HUES64 (cell line): ENCODE results near the gene CRIP1.

ENCODE experiments used
- H3K27ac ChIP-seq: 2 replicates; pipeline ENCODE4 v1.7.0; 2013; ENCODE audit warnings: low read depth, low read length, inconsistent platforms
- H3K27me3 ChIP-seq: 2 replicates; pipeline ENCODE4 v1.6.1; 2013; ENCODE audit warnings: mild to moderate bottlenecking, low read length; ENCODE audit not compliant: insufficient read depth
- H3K36me3 ChIP-seq: 2 replicates; pipeline ENCODE4 v1.6.1; 2013; ENCODE audit warnings: mild to moderate bottlenecking, low read length; ENCODE audit not compliant: insufficient read depth
- H3K4me1 ChIP-seq: 2 replicates; pipeline ENCODE4 v1.6.1; 2013; ENCODE audit warnings: mild to moderate bottlenecking, low read length, moderate library complexity; ENCODE audit not compliant: insufficient read depth
- H3K4me3 ChIP-seq: 2 replicates; pipeline ENCODE4 v1.5.1; 2013; ENCODE audit warnings: mild to moderate bottlenecking, low read length, moderate library complexity
- H3K9ac ChIP-seq: 2 replicates; pipeline ENCODE4 v1.6.1; 2013; ENCODE audit warnings: mild to moderate bottlenecking, low read depth, low read length
- H3K9me3 ChIP-seq: 2 replicates; pipeline ENCODE4 v1.6.1; 2013; ENCODE audit warnings: low read depth, low read length; ENCODE audit not compliant: insufficient read depth
- WGBS: fragments of 150-250, 120-280 bp; methylation state at CpG from one replicate; pipeline ENCODE4 v1.1.7; 2013; ENCODE audit warnings: missing lambda C conversion rate; 5-methylcytosine and 5-hydroxymethylcytosine counted together

CRIP1 gene

GRCh38 chr14:105508601-105509000 is 21.9 kb downstream of the CRIP1 start:
- H3K36me3 ChIP-seq: no peaks in the 10 kb centered on the region

DNA sequence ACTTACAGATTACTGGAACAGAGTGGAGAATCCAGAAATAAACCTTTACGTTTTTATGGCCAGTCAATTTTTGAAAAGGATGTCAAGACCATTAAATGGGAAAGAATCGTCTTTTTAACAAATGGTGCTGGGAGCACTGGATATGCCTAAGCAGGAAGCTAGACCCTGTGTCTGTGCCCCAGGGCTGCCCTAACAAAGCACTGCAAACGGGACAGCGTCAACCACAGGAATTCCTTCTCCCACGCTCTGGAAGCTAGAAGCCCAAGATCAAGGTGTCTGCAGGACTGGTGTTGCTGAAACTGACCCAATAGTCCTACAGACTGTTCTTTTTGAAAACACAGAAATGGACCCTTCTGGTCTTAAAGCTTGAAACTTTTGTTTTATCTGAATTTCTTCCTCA is 30.4 kb downstream of the CRIP1 start:
- WGBS: 63% methylated on average over 5 of the region's 5 CpGs
- Histone ChIP-seq H3K9ac (no peak overlapping the region), H3K36me3 (no peaks in the 10 kb centered on the region), H3K9me3 (peaks cover 12% of the 10 kb centered on the region), H3K27me3 (peaks cover 11% of the 10 kb centered on the region; the same call in 1 of the 2 replicates), H3K27ac (no peak overlapping the region), H3K4me3 (no peak overlapping the region), H3K4me1 (no peaks in the 10 kb centered on the region)

More at GRCh38 chr14:105508601-105509000, 21.9 kb downstream of the CRIP1 start:
- H3K9ac ChIP-seq: no peak overlapping the region
- no peak overlapping the region for H3K27ac ChIP-seq
- peaks cover 5% of the 10 kb centered on the region; the same call in 1 of the 2 replicates for H3K27me3 ChIP-seq
- WGBS: 86% methylated on average over 12 of the region's 12 CpGs
- no peaks in the 10 kb centered on the region for H3K4me1 ChIP-seq
- H3K9me3 ChIP-seq: no peaks in the 10 kb centered on the region
- no peak overlapping the region for H3K4me3 ChIP-seq

DNA sequence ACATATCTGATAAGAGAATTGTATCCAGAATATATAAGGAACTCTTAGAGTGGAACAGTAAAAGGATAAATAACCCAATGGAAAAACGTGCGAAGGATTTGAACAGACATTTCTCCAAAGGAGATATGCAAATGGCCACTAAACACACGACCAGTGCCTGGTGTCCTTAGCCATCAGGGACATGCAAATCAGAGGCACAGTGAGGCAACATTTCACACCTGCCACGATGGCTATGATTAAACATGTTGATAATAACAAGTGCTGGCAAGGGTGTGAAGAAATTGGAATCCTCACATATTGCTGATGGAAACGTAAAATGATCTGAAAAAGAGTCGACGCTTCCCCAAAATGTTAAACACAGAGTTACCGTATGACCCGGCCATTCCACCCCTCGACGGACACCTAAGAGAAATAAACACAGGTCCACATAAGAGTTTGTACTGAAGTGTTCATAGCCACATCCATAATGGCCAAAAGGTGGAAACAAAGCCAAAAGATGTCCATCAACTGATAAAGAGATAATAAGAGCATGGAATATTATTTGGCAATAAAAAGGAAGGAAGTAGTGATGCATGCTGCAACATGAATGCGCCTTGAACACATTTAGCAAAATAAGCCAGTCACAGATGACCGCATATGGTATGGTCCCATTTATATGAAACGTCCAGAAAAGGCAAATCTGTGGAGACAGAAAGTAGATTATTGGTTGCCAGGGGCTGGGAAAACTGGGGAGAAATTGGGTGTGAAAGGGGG is 33.4 kb downstream of the CRIP1 start:
- H3K4me3 ChIP-seq: no peak overlapping the region
- H3K4me1 ChIP-seq: no peaks in the 10 kb centered on the region
- H3K27me3 ChIP-seq: peaks cover 24% of the 10 kb centered on the region
- 74% methylated on average over 14 of the region's 14 CpGs for WGBS
- H3K36me3 ChIP-seq: no peaks in the 10 kb centered on the region
- H3K27ac ChIP-seq: no peak overlapping the region
- H3K9ac ChIP-seq: no peak overlapping the region
- H3K9me3 ChIP-seq: peaks cover 12% of the 10 kb centered on the region

GRCh38 chr14:105525326-105525725 is 38.6 kb downstream of the CRIP1 start:
- no peaks in the 10 kb centered on the region for H3K4me1 ChIP-seq
- peaks cover 54% of the 10 kb centered on the region for H3K27me3 ChIP-seq
- WGBS: 79% methylated on average over 9 of the region's 9 CpGs

DNA sequence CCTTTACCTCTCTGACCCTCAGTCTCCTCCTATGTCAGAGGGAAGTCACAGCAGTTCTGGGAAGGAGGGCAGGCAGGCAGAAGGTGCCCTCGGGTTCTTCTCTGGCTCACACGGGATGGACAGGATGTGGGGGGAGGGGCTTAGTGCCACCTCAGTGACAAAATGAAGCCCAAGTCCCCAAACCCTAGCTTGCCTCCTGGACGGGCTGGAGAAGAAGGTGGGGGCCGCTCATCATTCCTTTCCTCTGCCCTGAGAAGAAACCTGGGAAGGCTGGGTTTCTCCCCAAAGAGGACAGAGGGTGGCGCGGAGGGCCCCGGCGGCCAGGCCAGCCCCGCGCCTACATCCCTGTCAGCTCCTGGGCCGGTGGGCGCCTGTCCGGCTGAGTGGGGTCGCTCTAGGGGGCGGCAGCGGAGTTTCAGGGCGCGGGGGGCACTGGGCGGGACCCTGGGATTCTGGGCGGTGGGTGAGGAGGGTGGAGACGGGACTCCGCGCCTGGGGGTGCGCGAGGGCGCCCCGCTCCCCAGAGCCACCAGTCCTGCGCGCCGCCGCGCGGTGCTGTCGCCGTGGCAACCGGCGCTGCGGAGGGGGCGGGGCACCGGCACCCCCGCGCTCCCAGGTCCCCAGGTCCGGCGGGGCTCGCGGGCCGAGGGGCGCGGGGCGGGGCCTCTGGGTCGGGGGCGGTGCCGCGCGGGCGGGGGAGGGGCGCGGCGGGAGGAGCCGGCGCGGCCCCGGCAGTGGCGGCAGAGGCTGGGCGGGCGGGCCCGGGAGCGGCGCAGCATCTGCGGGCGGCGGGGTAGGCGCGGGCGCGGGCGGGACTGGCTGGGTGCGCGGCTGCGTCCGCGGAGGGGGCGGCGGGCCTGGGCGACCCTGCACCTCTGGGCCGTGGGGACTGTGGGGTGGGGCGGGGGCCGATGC is 39.4 kb downstream of the CRIP1 start, which contains the start of gene TMEM121:
Gene TMEM121, plus strand, starts transcription at position 723 of the 915 bp plus-strand sequence. CDS start 2,252 bp downstream, outside the sequence.
- Histone ChIP-seq H3K9me3 (peaks cover 4% of the 10 kb centered on the region; the same call in 1 of the 2 replicates), H3K27ac (no peak within 1 kb of the TSS), H3K36me3 (no peaks in the 10 kb centered on the region), H3K9ac (no peak within 1 kb of the TSS), H3K27me3 (peaks cover 53% of the 10 kb centered on the region), H3K4me3 (peak within 1 kb of the TSS; percentile 31), H3K4me1 (no peaks in the 10 kb centered on the region)
- 4% methylated on average over 88 of the region's 88 CpGs for WGBS

More at GRCh38 chr14:105525326-105525725, 38.6 kb downstream of the CRIP1 start:
- H3K36me3 ChIP-seq: no peaks in the 10 kb centered on the region
- no peak overlapping the region for H3K4me3 ChIP-seq
- H3K9me3 ChIP-seq: no peaks in the 10 kb centered on the region
- H3K9ac ChIP-seq: no peak overlapping the region
- no peak overlapping the region for H3K27ac ChIP-seq

- peaks cover 6% of the 10 kb centered on the region; the same call in 1 of the 2 replicates for H3K9me3 ChIP-seq
- no peaks in the 10 kb centered on the region for H3K4me1 ChIP-seq
- peak overlapping the region; percentile 31 for H3K4me3 ChIP-seq
Measured at GRCh38 chr14:105526776-105527380, 40.2 kb downstream of the CRIP1 start.

DNA sequence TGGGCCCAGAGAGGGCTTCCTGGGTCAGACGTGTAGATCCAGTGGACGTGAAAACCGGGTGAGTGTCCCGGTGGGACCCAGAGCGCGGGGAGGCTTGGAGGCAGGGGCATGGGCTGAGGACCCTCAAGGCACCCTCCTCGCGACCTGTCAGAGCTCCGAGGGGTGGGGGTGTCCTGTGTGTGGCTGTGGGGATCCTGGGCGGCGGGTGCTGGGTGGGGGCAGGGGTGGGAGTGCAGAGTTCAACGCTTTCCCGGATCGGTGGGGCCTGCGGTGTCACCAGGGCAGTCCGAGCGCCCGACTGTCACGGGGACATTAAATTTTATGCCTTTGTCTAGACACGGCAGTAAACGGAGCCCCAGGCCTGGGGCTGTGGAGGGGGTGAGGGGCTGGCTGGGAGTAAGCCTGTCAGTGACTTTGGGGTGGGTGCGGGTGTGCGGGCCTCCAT is 40.7 kb downstream of the CRIP1 start:
- H3K27me3 ChIP-seq: peaks cover 53% of the 10 kb centered on the region
- H3K9me3 ChIP-seq: peaks cover 10% of the 10 kb centered on the region; the same call in 1 of the 2 replicates
- 0 out of 2 replicates have a peak overlapping the region, but pooled peaks have one; percentile 31 for H3K4me3 ChIP-seq
- no peak overlapping the region for H3K9ac ChIP-seq
- no peaks in the 10 kb centered on the region for H3K36me3 ChIP-seq
- no peak overlapping the region for H3K27ac ChIP-seq
- 65% methylated on average over 23 of the region's 23 CpGs for WGBS
- H3K4me1 ChIP-seq: no peaks in the 10 kb centered on the region

More at GRCh38 chr14:105526776-105527380, 40.2 kb downstream of the CRIP1 start:
- peaks cover 53% of the 10 kb centered on the region for H3K27me3 ChIP-seq
- H3K9ac ChIP-seq: no peak overlapping the region
- H3K27ac ChIP-seq: no peak overlapping the region
- 18% methylated on average over 48 of the region's 48 CpGs for WGBS
- no peaks in the 10 kb centered on the region for H3K36me3 ChIP-seq

- peaks cover 52% of the 10 kb centered on the region for H3K27me3 ChIP-seq
- WGBS: 24% methylated on average over 67 of the region's 67 CpGs
- no peaks in the 10 kb centered on the region for H3K4me1 ChIP-seq
- peak overlapping the region; percentile 45 for H3K4me3 ChIP-seq
- no peaks in the 10 kb centered on the region for H3K36me3 ChIP-seq
- peaks cover 10% of the 10 kb centered on the region; the same call in 1 of the 2 replicates for H3K9me3 ChIP-seq
- H3K9ac ChIP-seq: no peak overlapping the region
- no peak overlapping the region for H3K27ac ChIP-seq
Measured at GRCh38 chr14:105527826-105528585, 41.3 kb downstream of the CRIP1 start.

DNA sequence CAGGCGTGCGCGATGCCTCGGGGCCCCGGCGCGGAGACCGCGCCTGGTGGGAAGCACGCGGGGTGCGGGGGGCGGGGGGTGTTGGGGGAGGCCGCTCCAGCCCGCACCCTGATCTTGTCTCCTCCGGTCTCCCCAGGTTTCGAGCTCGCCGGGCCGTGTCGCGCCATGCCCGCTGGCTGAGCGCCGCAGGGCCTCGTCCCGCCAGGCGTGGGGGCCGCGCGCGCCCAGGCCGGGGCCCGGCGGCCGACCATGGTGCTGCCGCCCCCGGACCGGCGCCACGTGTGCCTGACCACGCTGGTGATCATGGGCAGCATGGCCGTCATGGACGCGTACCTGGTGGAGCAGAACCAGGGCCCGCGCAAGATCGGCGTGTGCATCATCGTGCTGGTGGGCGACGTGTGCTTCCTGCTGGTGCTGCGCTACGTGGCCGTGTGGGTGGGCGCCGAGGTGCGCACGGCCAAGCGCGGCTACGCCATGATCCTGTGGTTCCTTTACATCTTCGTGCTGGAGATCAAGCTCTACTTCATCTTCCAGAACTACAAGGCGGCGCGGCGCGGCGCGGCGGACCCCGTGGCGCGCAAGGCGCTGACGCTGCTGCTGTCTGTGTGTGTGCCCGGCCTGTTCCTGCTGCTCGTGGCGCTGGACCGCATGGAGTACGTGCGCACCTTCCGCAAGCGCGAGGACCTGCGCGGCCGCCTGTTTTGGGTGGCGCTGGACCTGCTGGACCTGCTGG is 42.1 kb downstream of the CRIP1 start:
- H3K9ac ChIP-seq: no peak overlapping the region
- H3K9me3 ChIP-seq: peaks cover 10% of the 10 kb centered on the region; the same call in 1 of the 2 replicates
- WGBS: 59% methylated on average over 88 of the region's 89 CpGs
- peaks cover 47% of the 10 kb centered on the region for H3K27me3 ChIP-seq
- no peak overlapping the region for H3K4me3 ChIP-seq
- H3K27ac ChIP-seq: no peak overlapping the region
- H3K4me1 ChIP-seq: no peaks in the 10 kb centered on the region
- H3K36me3 ChIP-seq: no peaks in the 10 kb centered on the region

DNA sequence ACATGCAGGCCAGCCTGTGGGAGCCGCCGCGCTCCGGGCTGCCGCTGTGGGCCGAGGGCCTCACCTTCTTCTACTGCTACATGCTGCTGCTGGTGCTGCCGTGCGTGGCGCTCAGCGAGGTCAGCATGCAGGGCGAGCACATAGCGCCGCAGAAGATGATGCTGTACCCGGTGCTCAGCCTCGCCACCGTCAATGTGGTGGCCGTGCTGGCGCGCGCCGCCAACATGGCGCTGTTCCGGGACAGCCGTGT is 42.6 kb downstream of the CRIP1 start:
- H3K27ac ChIP-seq: no peak overlapping the region
- peaks cover 42% of the 10 kb centered on the region for H3K27me3 ChIP-seq
- H3K4me3 ChIP-seq: no peak overlapping the region
- WGBS: 94% methylated on average over 24 of the region's 24 CpGs
- no peaks in the 10 kb centered on the region for H3K4me1 ChIP-seq
- peaks cover 10% of the 10 kb centered on the region; the same call in 1 of the 2 replicates for H3K9me3 ChIP-seq
- no peaks in the 10 kb centered on the region for H3K36me3 ChIP-seq
- no peak overlapping the region for H3K9ac ChIP-seq
